HG03175 (cell line): ENCODE data around the gene CHML.

Experiments used
- ATAC-seq: cut with Tn5 transposase; IDR thresholded peaks from one replicate; pipeline ENCODE4 v1.9.1; 2021; ENCODE audit warnings: mild to moderate bottlenecking, moderate library complexity; ENCODE audit not compliant: unreplicated experiment

The CHML gene

DNA sequence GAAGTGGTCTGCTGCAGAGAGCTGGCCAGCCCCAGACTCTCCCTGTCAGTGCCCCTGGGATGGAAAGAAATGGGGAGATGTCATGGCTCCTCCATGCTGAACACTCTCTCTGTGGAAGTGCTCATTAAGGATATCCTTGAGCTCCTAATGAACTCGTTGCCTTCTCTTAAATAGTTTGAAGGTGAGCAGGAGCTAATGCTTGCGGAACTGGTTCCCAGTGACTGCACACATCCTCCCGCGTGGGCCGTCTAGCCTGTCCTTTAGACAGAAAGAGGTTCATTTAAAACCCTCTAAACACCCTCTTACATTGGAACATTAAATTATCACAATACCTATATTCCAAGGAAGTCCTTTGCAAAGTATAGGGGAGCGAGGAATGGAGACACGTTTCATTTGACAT lies 6.0 kb upstream of the CHML start:
- ATAC-seq, result no peak

DNA sequence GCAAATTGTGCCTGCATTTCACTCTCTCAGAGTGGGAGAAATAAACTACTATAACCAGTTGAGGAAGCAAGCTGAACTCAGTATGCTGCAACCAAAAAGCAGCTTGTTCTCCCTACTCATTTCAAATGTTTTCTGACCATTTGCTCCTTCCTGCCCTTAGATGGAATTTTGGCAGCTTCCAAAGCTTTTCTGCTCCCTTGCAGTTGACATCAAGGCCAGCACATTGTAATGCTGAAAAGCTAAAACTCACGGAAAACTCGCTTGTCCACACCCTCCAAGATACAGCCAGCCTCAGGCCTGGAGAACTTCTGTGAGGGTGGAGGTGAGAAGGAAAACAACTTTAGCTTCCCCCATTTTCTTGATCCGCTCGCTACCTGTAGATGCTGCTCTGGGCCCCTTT lies 5.0 kb upstream of the CHML start:
- no peak for ATAC-seq

DNA sequence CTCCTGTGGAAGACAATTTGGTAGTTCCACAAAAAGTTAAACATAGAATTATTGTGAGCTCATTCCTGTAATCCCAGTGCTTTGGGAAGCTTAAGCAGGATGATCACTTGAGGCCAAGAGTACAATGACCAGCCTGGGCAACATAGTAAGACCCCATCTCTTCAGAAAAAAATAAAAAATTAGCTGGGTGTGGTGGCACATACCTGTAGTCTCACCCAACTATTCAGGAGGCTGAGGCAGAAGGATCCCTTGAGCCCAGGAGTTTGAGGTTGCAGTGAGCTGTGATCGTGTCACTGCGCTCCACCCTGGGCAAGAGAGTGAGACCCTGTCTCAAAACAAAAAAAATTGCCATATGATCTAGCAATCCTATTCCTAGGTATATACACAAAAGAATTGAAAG lies 4.1 kb upstream of the CHML start:
- no peak for ATAC-seq

DNA sequence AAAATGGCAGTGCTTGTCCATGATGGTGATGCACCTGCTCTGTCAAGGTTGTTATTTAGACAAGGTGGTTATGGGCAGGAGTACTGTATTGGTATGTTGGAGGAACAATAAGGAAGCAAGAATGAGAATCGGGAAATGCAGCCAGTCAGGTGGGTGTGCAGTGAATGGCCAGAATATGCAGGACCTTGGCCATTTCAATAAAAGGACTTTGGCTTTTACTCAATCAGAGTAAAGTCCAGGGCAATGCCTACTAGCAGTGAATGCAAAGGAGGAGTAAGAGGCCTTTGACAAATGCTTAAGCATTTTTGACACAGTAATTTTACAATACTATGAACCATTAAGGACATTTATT lies 2.4 kb upstream of the CHML start:
- ATAC-seq, result no peak

DNA sequence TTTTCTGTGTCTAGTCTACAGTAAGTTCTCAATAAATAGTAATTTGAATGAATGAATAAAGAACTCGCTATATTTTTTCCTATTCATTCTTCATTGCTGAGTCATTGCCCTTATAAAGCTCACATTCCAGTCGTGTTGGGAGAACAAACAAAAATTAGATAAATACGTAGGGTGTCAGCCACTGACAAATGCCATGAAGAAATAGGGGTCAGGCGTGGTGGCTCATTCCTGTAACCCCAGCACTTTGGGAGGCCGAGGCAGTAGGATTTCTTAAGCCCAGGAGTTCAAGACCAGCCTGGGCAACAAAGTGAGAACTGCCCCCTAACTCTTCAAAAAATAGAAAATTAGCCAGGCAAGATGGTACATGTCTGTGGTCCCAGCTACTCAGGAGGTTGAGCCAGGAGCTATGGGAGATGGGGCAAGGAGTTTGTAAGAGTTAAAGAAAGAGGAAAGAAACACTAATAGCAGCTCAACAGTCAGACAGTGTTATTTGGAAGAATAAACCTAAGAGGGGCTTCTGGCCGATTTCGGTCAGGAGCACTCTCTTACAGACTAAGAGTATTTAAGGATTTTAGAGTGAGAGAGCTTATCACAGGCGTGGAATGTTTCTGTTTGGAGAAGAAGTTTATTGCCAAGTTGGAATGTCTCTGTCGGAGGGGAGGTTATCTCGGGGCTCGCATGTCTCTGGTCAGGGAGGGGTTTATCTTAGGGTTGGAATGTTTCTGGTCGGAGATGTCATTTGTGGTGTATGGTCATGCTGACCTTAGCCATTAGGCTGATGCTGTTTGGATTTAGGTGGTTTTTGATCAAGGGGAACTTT lies 1.8 kb upstream of the CHML start:
- ATAC-seq, result no peak

DNA sequence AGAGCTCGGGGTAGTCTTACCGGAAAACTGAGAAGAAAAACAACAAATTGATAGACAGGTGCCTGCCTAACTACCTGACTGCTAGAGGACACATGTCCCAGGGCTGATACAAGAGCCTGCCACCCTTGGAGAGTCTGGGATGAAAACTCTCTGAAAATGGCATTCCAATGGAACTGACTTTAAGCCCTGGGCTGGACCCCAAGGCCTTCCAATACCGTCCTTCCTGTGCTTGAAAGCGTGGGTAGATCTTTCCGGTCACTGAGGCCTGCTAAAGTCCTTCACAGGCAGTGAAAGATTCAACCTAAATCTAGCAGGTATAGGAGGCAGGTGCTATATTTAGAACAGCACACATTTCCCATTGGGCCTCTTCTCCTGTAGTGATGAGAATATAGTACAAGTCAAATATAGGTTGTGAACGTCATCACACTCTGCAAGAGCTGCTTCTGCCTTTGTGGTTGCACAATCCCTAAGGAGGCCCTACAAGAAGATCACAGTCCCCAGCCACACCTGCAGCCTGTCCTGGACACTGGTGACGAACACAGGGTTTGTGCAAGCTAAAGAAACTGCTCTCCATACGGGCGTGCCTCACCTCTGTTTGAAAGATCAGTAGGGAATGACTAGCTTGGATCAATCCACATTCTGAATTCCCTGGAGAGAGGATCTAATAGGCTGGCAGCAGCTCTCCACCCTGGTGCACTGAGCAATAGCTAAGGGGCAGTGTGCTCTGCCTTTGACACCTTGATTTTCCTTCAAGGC lies 876 bp upstream of the CHML start:
- no peak for ATAC-seq

DNA sequence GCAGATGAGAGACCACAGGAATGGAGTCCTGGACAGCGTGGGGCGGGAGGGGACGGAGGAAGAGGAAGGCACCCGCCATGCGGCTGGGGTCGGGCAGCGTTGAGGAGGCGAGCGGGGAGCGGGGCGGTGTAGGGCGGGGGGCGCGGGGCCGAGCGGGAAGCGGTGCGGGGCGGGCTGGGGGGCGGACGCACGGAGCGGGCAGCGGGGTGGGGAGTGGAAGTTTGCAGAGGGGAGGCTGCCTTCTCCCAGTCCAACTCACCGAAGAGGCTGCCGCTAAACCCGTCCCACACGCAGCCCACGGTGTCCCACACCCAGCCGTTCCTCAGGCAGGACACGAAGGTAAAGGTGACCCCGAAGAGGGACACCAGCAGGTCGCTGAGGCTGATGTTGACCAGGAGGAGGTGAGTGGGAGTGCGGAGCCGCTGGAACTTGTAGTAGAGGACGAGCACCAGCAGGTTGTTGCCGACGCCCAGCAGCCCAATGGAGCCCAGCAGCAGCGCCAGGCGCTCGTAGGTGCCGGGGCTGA lies 483 bp downstream of the CHML start:
- ATAC-seq, result peak; percentile 54

DNA sequence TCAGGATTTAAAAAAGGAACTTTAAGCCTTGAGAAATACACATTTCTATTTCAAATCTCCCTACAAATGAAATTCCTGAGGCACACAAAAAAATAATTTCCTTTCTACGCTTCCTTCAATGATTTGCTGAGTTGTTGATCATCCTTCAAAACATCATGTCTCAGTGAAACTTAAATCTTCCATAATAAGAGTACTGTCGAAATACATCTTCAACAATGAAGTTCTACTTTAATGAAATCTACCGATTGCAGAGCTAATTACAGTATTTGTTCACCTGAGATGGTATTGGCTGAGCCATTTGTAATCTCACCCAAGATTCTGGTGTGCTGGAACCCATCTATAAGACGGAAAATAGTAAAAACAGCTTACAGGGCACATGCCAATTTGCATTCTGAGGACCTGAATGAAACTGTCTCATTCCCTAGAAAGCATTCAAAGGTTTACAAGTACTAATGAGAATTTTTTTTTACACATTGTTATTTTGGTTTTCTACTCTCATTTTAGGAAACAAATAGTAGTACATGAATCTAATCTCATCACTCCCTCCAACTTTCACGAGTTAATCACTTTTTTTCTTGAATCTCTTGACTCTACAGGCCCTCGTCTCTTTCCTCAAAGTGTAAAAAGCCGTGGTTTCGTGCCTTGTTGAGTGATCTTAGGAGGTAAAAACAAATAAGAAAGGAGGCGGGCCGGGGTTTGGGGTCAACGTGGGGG lies 1.1 kb downstream of the CHML start:
- no peak for ATAC-seq

DNA sequence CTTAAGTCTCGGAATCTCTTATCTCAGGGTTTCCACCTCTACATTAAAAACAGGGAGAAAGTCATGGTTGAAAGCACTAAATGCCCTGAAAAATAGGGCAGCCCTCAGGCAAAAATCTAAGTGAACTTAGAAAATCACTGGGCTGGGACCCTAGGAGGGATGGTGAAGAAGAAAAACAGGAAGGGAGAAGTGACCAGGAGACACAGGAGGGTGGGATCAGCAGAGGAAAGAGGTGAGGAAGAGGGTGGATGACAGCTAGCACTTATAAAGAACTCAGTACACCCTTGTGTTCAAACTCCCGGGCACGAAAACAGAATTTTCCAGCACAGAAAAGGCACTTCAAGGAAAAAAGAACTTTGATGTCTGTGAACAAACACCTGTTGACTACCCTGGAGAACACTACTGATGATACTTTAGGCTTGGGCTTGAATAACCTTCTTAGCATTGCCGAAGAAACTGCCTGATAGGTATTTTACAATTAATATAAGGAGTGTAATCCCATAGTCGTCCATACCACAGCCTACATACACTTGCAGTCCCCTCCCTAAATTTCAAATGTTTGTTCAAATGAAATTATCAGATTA lies 2.0 kb downstream of the CHML start:
- no peak for ATAC-seq

DNA sequence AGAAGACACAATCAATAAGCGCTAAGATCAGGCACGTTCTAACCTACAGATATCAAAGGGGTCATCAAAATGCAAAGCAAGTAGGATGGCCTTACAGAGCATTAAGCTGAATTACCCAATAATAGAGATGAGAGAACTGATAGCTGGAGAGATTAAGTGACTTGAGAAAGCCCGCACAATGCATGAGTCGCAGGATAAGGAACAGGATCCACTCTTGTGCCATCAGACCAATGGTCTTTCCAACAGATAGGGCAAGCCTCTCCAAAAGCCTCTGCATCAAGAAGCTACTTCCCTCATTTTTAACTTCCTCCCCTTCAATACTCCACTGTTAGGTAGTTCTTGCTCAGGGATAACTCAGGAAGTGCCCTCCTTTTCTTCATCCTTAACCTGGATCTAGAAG lies 2.6 kb downstream of the CHML start:
- no peak for ATAC-seq

DNA sequence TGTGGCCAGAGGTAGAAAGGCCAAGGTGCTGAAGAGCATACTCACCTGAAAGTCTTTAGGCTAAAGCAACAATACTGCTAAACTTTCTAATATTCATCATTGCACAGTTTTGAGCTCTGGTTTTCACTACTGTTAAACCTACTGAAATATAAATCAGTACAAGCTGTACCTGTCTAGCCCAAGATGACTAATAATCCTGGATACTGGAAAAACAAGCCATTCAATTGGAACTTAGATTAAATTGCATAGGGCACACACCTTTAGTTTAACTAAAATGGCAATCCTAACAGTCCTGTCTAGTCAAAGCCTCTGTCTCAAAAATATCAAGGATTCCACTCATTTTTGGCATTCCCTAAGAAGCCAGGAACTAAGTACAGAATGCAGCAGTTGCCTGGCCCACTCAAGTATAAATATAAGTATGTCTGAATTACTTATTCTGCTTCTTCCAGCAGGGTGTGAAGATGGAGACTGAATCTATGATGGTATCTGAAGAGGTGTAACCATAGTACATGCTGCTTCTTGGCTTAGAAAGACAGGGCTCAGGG lies 3.1 kb downstream of the CHML start:
- no peak for ATAC-seq

DNA sequence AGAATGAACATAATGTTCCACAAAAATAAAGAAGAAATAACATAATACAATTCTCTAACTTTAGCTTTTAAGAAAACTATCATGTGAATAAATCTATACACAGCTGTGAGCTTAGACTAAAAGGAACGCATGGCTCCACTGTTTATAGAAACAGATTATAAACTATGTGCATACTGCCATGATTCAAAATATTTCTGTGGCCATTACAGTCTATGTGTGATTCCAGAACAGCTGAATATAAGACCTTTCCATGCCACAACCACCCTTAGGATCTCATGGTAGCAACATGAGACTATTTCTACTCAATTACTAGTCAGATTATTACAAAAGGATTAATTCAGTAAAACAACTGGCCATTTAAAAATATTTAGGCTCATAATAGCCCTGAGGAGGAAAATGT lies 3.9 kb downstream of the CHML start:
- ATAC-seq, result no peak

DNA sequence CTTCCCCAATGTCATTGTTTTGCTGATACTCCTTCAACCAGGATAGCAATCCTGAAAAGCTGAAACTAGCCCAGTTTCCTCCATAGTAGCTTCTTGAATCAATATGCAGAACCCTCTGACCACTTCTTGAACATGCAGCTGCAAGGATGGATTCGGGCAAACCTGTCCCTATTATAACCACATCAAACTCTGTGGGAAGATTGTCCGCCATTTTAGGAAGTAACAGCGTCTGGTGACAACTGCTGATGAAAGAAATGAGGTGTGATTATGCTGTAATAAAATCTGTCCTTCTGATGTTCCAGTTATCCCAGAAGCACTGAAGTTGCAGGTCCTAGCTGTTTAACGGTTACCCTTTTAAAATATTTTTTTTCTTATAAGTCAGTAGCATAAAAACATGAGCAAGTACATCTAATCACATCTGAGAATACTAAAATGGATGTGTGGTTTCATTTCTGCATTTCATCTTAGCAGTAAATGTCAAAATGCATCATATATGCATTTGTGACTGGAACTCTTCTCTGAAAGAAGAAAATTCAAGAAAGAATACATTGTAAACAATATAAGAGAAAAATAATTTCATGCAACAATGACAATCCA lies 4.5 kb downstream of the CHML start:
- ATAC-seq, result no peak

DNA sequence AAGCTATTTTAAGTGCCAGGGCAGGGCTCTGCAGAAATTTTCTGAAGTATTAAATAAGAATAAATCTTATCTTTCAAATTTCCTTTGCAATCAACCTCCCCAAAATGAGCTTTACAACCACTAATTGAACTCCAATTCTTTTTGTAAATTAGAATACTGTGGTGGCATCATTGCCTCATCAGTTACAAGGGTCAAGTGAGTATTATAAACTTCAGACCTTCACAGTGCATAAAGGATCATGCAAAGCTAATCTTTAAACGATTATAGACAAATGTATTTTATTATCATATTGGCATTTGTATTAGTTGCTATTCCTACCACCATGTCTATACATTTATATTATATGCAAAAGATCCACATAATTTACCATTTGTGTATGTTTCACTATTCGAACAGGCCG lies 7.2 kb downstream of the CHML start:
- no peak for ATAC-seq

DNA sequence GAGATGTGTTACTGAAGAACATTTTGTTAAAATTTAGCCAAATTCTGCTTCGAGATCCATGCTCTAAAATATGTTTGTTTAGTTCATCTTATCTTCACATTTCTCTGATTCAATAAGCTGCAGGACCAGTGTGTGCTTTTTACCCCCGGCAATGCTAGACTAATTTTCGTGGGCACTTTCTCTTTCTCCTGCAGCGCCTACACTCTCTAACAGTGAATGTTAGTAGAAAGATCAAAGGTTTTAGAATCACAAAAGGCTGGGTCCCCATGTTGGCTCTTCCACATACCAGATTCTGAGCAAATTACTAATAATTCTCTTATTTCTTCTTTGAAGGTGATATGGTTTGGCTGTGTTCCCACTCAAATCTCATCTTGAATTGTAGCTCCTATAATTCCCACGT lies 8.5 kb downstream of the CHML start:
- no peak for ATAC-seq

DNA sequence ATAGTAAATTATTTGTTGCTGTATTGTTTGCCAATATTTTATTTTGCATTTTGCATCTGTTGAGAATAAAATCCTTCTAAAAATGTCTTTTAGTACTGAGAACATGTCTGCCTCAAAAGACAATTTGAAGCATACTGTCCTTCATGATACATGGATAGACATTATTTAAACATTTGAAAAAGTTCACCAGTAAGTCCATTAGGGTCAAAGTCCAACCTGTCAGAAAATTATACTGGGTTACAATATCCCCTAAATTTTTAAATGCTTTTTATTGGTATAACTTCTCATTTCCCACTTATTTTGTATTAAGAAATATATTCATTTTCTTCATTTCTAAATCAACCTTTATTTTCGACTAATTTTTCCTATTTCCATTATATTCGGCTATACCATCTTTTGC lies 9.3 kb downstream of the CHML start:
- ATAC-seq, result no peak

DNA sequence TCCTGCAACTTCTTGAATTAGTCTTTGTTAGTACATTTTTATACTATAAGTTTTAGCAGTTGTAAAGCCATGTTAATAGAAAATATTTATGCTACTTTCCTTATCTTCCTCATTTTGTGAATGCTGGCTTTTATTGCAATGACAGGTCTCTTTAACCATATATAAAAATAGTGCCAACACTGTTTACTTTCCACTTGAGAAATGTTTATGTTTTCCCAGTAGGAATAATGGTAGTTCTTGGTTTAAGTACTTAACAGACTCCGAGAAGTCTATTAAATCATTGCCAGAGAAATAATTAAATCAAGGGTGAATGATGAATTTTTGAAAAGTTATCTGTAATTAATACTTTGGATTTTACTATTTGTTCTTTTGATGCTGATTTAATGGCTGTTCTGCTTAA lies 9.7 kb downstream of the CHML start:
- no peak for ATAC-seq

DNA sequence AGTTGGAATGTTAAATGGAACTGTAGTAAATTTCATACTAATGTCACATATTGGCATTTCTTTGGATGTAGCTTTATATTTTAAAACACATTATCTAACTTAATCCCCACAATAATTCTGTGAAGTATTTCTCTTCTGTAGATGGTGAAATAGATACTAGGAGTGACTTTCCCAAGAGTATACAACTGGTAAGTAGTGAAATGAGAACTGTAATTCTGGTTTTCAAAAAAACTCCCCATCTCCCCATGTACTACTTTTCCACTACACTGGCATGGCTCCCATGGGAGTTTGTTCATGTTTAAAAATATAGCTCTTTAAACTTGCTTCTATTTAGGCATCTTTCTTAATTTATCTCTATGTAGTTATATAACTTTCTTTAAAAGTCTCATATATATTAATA lies 10.2 kb downstream of the CHML start:
- ATAC-seq, result no peak

DNA sequence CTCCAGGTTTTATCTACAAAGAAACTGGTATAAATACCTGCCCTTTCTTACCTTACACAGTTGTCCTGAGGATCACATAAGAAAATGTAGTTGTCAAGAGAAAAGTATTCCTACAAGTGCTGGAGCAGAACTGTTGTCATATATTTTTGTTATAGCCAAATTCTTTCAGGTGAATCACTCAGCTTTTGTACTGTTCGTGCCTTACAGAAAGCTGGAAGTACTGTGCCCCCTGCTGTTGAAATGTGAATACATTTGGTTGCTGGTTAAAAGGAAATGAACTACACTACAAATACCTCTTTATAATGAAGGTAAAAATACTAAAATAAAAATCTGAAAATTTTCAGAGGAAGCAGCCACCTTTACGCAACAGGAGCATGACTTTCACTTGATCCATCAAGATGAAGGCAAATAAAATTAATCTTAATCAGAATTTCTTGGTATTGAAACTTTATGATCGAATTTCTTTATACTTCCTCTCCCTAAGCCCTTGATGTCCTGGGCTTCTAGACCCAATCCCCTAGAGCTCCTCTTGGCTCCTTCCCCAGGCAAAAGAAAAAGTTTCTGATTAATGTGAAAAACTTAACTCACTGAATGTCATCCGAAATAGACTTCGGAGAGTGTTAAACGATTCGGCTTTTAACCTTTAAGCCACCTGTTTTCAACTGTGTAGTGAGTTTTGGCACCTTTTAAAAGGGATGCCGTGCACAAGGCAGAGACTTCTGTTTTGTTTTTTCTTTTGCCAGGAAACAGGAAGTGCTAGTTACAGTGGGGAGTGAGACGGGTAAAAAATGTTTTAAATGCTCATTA lies 12.5 kb downstream of the CHML start:
- ATAC-seq, result peak; percentile 88

DNA sequence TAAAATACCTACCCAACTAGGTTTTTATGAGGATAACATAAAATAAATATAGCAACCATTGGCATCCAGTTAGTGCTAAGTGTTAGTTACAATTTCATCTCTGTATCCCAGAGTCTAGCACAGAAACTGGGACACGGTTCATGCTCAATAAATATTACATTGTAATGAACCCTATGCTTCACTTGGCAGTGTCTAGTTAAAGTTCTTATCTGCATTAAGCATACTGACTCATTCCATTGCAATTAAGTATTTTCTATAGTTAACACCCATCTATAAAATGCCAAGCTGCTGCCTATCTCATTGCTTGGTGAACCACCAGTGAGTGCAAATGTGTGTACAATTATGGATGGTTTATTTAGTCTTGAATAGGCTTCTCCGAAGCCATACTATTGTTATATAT lies 15.2 kb downstream of the CHML start:
- no peak for ATAC-seq
